BJ (cell line): ENCODE data around the gene CLSTN2. TPM values are rescaled to one million over a fixed set of nuclear protein-coding genes. Genes with fewer than 3 reads are reported as not detected.

Experiments
- CTCF ChIA-PET: fragments of 350-600 bp; formaldehyde crosslinking; extraction: SDS; loops from one replicate; lab custom pipeline; 2021; ENCODE audit warnings: antibody characterized with exemption, inconsistent platforms; lab: Yijun Ruan, JAX
- POLR2A ChIA-PET: fragments of 300-600 bp; sonication (Branson Sonifier 250); formaldehyde crosslinking; extraction: SDS; loops from one replicate; lab custom pipeline; 2021; ENCODE audit warnings: antibody characterized with exemption; lab: Charles Lee
- DNase-seq: peaks from one replicate; pipeline ENCODE4 v3.0.0-alpha.2; 2011; ENCODE audit warnings: low read depth
- H3K27me3 ChIP-seq: 2 replicates; pipeline ENCODE4 v1.6.0; 2011; ENCODE audit warnings: low read length; ENCODE audit not compliant: control insufficient read depth, insufficient read depth
- H3K36me3 ChIP-seq: 2 replicates; pipeline ENCODE4 v1.5.1; 2011; ENCODE audit warnings: low read length; ENCODE audit not compliant: control insufficient read depth, insufficient read depth
- H3K4me3 ChIP-seq: 2 replicates; pipeline ENCODE4 v1.5.1; 2011; ENCODE audit warnings: low read depth, mild to moderate bottlenecking, control low read depth, low read length
- CTCF ChIP-seq: IDR thresholded peaks from 2 replicates; pipeline ENCODE4 v1.5.1; 2011; ENCODE audit warnings: low read depth, mild to moderate bottlenecking, control low read depth, inconsistent platforms, low read length, moderate library complexity; ENCODE audit not compliant: insufficient read depth
- polyA plus RNA-seq: library from polyadenylated mRNA; depleted of rRNA; stranded (reverse); fragments of >200 nt; gene quantifications from 2 replicates; pipeline ENCODE4 v1.2.3, GENCODE V29; 2011

Gene CLSTN2
- polyA plus RNA-seq, 1 experiment, result 1.8 TPM

DNA sequence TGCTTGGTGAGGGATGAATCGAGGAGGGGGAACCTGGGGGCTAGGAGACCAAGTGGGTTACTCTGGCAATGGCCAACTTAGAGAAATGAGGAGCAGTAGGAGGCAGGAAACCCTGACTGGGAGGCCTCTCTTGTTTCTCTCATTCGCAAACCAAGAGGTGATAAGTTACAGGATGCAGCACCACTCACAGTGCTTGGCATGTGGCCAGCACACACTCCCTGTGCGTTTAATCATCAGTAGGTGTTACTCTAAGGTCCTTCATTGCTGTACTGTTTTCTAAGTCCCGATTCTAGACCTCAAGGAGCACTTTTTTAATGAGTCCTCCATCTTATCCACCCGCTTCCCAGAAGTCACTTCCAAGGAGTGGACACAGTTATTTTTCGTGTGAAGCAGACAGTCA lies 428.8 kb downstream of the CLSTN2 start:
- no peak for TF ChIP-seq CTCF
- Histone ChIP-seq H3K27me3 (no peaks in the 10 kb centered on the region), H3K36me3 (no peaks in the 10 kb centered on the region), H3K4me3 (no peak overlapping the region)
- CTCF ChIA-PET, result no interaction called here
- DNase-seq, result no peak
- POLR2A ChIA-PET, result no interaction called here

GRCh38 chr3:140365872-140366697 lies 431.1 kb downstream of the CLSTN2 start:
- CTCF ChIA-PET, result no interaction called here
- POLR2A ChIA-PET, result no interaction called here

GRCh38 chr3:140368223-140368811 lies 433.3 kb downstream of the CLSTN2 start:
- ChIA-PET CTCF (interaction anchor here (1.1 kb wide), 1 partner anchor 27 kb away, joined by 3 read pairs; no protein-coding TSS in a partner anchor), POLR2A (interaction anchor here (0.6 kb wide), 1 partner anchor 433 kb away, joined by 5 read pairs; the partner anchor contains the start of gene CLSTN2)
- H3K27me3 ChIP-seq, result no peaks in the 10 kb centered on the region

More at GRCh38 chr3:140365872-140366697, 431.1 kb downstream of the CLSTN2 start:
- no peak for TF ChIP-seq CTCF
- H3K27me3 ChIP-seq, result no peaks in the 10 kb centered on the region
- H3K36me3 ChIP-seq, result no peaks in the 10 kb centered on the region
- DNase-seq, result no peak
- H3K4me3 ChIP-seq, result no peak overlapping the region

DNA sequence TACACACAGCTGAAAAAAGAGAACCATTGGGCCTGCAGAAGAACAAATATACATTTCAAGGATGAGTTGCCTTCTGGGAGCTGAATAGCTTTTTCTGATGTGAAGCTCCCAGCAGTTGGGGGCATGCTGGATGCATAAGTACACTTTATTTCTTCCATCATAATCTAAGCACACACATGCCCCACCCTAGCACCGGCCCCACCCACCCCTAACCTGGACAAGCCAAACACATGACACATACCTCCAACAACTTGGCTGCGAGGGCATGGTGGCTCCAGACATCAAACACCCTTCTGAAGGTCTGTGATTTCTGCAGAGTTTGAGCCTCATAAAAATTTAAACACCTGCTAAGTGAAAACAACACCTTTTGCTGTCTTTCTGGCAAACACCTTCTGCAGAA lies 435.7 kb downstream of the CLSTN2 start:
- H3K4me3 ChIP-seq, result no peak overlapping the region
- CTCF ChIA-PET, result no interaction called here
- no peak for DNase-seq

More at GRCh38 chr3:140368223-140368811, 433.3 kb downstream of the CLSTN2 start:
- no peak for DNase-seq
- no peaks in the 10 kb centered on the region for H3K36me3 ChIP-seq
- no peak for TF ChIP-seq CTCF
- no peak overlapping the region for H3K4me3 ChIP-seq

More for the DNA sequence above, 435.7 kb downstream of the CLSTN2 start:
- Histone ChIP-seq H3K27me3 (no peaks in the 10 kb centered on the region), H3K36me3 (no peaks in the 10 kb centered on the region)
- POLR2A ChIA-PET, result no interaction called here
- no peak for TF ChIP-seq CTCF
